ENCODE measurements around the gene TMEM114.

DNA sequence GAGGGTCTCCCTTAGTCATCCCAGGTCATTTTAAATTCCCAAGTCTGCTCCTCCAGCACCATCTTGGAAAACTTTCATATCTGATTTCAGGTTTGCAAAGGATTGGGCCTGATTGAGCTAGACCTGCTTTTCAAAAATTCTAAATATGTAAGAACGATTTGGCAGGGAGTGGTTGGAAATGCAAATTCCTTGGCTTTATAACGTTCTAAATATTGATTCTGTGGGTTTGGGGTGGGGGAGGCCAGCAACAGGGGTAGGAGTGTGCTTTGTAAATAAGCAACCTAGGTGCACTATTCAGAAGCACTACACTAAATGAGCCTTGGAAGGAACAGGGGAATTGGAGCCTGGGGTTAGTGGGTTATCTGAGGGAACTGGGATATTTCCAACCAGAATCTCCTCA is 47.9 kb downstream of the TMEM114 start:
- no peak for TF ChIP-seq TAF1 (IDR thresholded peaks at IDR 0.05; ENCODE audit: borderline replicate concordance, insufficient read depth, low read length)
- no peak for TF ChIP-seq POLR2AphosphoS5 (IDR thresholded peaks at IDR 0.05; ENCODE audit: low read depth, low read length)
- TF ChIP-seq SIN3A (IDR thresholded peaks at IDR 0.05; ENCODE audit: borderline replicate concordance, insufficient read depth, low read length) = no peak
- TF ChIP-seq, protein P1, sequence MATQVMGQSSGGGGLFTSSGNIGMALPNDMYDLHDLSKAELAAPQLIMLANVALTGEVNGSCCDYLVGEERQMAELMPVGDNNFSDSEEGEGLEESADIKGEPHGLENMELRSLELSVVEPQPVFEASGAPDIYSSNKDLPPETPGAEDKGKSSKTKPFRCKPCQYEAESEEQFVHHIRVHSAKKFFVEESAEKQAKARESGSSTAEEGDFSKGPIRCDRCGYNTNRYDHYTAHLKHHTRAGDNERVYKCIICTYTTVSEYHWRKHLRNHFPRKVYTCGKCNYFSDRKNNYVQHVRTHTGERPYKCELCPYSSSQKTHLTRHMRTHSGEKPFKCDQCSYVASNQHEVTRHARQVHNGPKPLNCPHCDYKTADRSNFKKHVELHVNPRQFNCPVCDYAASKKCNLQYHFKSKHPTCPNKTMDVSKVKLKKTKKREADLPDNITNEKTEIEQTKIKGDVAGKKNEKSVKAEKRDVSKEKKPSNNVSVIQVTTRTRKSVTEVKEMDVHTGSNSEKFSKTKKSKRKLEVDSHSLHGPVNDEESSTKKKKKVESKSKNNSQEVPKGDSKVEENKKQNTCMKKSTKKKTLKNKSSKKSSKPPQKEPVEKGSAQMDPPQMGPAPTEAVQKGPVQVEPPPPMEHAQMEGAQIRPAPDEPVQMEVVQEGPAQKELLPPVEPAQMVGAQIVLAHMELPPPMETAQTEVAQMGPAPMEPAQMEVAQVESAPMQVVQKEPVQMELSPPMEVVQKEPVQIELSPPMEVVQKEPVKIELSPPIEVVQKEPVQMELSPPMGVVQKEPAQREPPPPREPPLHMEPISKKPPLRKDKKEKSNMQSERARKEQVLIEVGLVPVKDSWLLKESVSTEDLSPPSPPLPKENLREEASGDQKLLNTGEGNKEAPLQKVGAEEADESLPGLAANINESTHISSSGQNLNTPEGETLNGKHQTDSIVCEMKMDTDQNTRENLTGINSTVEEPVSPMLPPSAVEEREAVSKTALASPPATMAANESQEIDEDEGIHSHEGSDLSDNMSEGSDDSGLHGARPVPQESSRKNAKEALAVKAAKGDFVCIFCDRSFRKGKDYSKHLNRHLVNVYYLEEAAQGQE (IDR thresholded peaks at IDR 0.05; ENCODE audit: insufficient read depth in 1 of 2, low read depth in 2 of 2, low read length in 2 of 2) = no peak
- TF ChIP-seq FOXP2 (optimal IDR thresholded peaks at IDR 0.05; ENCODE audit: borderline replicate concordance, extremely low read depth, extremely low read length, insufficient read depth) = no peak

Measured in PFSK-1 (cell line).